DMS114 treated with DMSO at 0.1 percent for 48 hours (cell line): Measurements from ENCODE around the gene ZNF689.

Source experiments
- DNase-seq: peaks from one replicate; lab custom pipeline; 2025; ENCODE audit not compliant: unreplicated experiment; lab: John Stamatoyannopoulos, UW

The ZNF689 gene

GRCh38 chr16:30609926-30610839 lies at the start of gene ZNF689:
ZNF689 (minus strand) TSS chr16:30610389; CDS start chr16:30610041, 348 bp downstream.
- peak; percentile 95 for DNase-seq

GRCh38 chr16:30658731-30659506 lies 48.7 kb upstream of the ZNF689 start:
- DNase-seq, result peak; percentile 94

DNA sequence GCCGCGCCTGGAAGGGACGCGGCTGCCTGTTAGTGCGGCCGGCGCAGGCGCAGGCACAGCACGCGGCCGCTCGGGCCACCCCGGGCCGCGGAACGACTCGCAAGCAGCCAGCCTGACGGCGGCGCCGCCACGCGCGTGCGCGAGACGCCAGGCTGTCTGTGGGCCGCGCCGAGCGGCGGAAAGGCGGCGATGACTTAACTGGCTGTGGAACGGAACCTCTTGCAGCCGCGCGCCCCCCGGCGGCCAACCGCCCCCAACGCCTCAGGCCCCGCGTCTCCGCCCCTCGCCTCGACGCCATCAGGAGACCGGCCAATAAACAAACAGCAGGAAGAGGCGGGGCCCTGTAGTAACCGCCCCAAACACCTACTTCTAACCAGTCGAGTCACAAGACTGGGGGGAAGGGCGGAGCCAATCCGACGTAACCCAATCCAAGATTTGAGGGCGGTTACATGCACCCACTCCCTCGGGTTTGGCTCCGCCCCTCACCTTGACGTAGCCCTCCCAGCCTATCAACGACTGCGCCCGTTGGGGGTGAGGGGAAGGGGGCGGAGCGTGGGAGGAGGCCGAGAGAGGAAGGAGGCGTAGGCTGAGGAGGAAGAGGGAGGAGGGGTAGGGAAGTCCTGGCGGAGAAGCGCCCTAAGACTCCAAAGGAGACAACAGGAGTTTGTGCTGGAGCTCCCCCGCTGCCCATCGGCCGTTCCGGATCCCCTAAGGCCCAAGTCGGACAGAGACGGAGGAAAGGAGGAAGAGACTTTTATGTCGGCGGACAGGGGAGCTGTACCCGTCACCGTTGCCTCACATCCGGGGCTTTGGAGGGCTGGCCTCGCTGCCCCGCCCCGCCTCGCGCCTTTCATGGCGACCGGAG lies 47.9 kb upstream of the ZNF689 start, which contains the start of gene FBRS:
Gene FBRS (plus strand): TSS at position 566 of the 865 bp plus-strand sequence. CDS start 1,088 bp downstream, outside the sequence.
- DNase-seq, result peak; percentile 98

GRCh38 chr16:30656974-30657865 lies 47.0 kb upstream of the ZNF689 start:
- peak; percentile 51 for DNase-seq

- DNase-seq, result no peak
These were observed 46.2 kb upstream of the ZNF689 start for GRCh38 chr16:30656388-30656787.

GRCh38 chr16:30655815-30656347 lies 45.7 kb upstream of the ZNF689 start:
- no peak for DNase-seq

- no peak for DNase-seq
These were observed 44.7 kb upstream of the ZNF689 start for GRCh38 chr16:30654856-30655255.

- no peak for DNase-seq
These were observed 42.5 kb upstream of the ZNF689 start for GRCh38 chr16:30652718-30653117.

- DNase-seq, result no peak
These were observed 41.8 kb upstream of the ZNF689 start for GRCh38 chr16:30652005-30652296.

GRCh38 chr16:30651124-30652004 lies 41.2 kb upstream of the ZNF689 start:
- DNase-seq, result no peak

DNA sequence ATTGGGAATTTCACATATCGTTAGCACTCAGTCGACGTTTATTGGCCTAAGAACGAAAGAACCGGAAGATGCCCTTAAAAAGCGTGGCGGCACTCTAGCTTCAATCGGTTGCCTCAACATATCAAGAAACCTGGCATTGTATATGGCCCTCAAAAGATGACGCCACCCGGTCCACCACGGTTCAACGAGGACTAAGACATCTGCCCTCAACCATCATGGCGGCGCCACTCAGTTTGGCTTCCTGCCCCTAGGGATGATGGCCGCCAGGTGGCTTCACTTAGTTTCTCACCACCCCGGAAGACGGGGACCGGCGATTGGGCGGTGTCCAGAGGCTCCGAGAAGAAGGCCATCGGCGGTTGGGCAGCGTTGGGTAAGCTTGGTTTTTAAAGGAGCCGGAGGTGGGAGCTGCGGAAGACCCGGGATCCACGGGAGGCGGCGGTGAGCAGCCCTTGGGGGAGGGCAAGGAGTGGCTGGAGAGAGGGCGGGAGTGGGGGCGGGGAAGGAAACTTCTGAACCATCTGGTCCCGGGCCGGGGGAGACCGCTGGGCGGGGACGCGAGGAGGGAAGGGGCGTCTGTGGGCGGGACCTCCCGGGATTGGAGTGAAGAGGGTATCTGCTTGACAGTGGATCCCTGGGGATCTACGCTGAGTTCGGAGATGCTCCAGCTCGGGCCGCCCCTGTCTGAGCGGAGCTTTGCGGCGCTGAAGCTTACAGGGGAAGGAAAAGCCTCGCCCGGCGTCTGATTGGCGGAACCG lies 40.4 kb upstream of the ZNF689 start, which contains the start of gene PRR14:
Gene PRR14 (plus strand): TSS at position 592 of the 755 bp plus-strand sequence. CDS start 686 bp downstream, outside the sequence.
- DNase-seq, result peak; percentile 98

GRCh38 chr16:30649725-30650368 lies 39.7 kb upstream of the ZNF689 start:
- DNase-seq, result no peak

- no peak for DNase-seq
These were observed 37.0 kb upstream of the ZNF689 start for GRCh38 chr16:30647274-30647571.

GRCh38 chr16:30645727-30646126 lies 35.5 kb upstream of the ZNF689 start:
- DNase-seq, result no peak

DNA sequence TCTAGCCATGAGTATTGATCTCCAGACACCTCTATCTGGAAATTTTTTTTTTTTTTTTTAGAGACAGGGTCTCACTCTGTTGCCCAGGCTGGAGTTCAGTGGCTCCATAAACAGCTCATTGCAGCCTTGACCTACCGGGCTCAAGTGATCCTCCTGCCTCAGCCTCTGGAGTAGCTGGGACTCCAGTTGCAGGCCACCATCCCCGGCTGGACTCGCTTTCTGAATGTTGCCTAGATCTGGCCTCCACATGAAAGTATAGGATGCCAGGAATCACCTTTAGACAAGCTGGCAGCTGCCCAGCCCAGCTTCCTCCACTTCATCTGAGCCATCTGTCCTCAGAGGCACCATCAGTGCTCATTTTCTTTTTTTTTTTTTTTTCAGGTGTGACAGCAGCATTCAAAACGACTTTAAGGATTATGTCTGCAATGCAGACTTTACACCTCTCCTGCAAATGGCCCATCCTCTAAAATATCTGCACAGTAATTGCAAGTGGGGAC lies 34.2 kb upstream of the ZNF689 start:
- DNase-seq, result no peak

DNA sequence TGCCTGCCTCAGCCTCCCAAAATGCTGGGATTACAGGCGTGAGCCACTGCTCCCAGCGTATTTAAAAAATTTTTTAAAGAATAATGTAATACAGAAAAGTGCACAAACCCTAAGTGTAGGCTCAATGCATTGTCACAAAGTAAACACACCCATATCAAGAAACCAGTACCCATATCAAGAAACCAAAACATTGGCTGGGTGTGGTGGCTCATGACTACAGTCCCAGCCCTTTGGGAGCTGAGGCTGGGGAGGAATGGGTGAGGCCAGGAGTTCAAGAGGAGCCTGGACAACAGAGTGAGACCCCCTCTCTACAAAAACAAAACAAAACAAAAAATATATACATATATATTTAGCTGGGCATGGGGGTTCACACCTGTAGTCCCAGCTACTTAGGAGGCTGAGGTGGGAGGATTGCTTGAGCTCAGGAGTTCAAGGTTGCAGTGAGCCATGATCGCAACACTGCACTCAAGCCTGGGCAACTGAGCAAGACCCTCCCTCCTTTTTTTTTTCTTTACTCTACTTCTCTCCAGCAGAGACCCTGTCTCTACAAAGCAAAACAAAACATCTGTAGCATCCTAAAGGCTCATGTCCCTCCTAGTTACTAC lies 31.3 kb upstream of the ZNF689 start:
- DNase-seq, result no peak

- DNase-seq, result peak; percentile 76
These were observed 27.8 kb upstream of the ZNF689 start for GRCh38 chr16:30637944-30638343.
